Retinal pigment epithelial cell (primary cell): ENCODE measurements around the gene SIRT7.

Experiments used
- DNase-seq: peaks from one replicate; pipeline ENCODE4 v3.0.0-alpha.2; 2010; ENCODE audit warnings: low read depth
- H3K4me3 ChIP-seq: 2 replicates; pipeline ENCODE4 v1.5.1; 2011; ENCODE audit warnings: mild to moderate bottlenecking, low read length, control low read depth, moderate library complexity
- CTCF ChIP-seq: conservative IDR thresholded peaks from 2 replicates; pipeline ENCODE4 v1.5.1; 2011; ENCODE audit warnings: low read depth, low read length, control low read depth, inconsistent platforms

The SIRT7 gene

GRCh38 chr17:81905424-81905875 lies 12.5 kb downstream of the SIRT7 start:
- TF ChIP-seq CTCF = no peak
- DNase-seq = no peak
- no peak overlapping the region for H3K4me3 ChIP-seq

GRCh38 chr17:81904600-81905423 lies 13.2 kb downstream of the SIRT7 start:
- no peak overlapping the region for H3K4me3 ChIP-seq
- TF ChIP-seq CTCF = no peak
- DNase-seq = no peak

GRCh38 chr17:81903896-81904599 lies 13.9 kb downstream of the SIRT7 start:
- H3K4me3 ChIP-seq = no peak overlapping the region
- DNase-seq = no peak
- no peak for TF ChIP-seq CTCF

GRCh38 chr17:81903415-81903831 lies 14.6 kb downstream of the SIRT7 start:
- no peak overlapping the region for H3K4me3 ChIP-seq
- no peak for DNase-seq
- TF ChIP-seq CTCF = no peak

GRCh38 chr17:81902653-81903414 lies 15.1 kb downstream of the SIRT7 start:
- TF ChIP-seq CTCF = no peak
- DNase-seq = no peak
- H3K4me3 ChIP-seq = no peak overlapping the region

GRCh38 chr17:81902023-81902652 lies 15.8 kb downstream of the SIRT7 start, which contains the start of gene NPB:
Gene NPB (plus strand): TSS chr17:81902238. CDS start chr17:81902278, 40 bp downstream.
- peak within 1 kb of the TSS; percentile 18 for H3K4me3 ChIP-seq
- no peak for TF ChIP-seq CTCF

More at GRCh38 chr17:81902023-81902652, 15.8 kb downstream of the SIRT7 start, which contains the start of gene NPB:
- DNase-seq = no peak
